ENCODE data around the gene RCOR3.

The RCOR3 gene

DNA sequence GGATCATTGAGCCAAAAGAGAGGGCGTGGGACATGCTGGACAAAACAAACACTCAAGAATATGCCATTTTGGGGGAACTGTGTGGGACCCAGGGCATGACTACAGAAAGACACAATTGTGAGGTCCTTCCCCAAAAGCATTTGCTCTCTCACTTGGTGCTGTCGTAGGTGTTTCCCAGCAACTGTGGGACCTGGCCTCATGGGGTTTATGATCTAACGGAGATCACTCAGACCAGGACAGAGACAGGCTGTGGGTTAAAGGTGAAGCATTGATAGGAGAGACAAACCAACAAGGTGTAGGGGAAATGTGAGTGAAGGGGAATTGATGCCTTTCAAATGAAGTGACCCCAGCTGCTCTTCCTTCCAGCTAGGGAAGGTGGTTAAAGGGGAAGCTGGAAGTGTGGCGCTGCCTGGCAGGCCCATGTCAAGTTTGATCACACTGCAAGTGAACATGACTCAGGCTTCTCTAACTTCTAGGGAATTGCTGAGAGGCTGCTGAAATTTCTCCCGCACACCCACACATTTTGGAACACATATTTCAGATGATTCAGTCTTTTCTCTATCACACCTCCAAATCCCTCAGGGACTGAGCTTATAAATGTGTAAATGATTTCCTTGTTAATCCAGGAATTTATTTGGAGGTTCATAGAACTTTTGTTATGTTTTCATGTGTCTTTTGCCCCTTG is 97.7 kb downstream of the RCOR3 start:
- Histone ChIP-seq H2AFZ (ENCODE audit: low read depth) (no peak overlapping the region), H3K4me1 (ENCODE audit: low read depth, poor library complexity, severe bottlenecking) (peaks cover 11% of the 10 kb centered on the region), H3K27ac (no peak overlapping the region), H3K79me2 (ENCODE audit: insufficient read depth, low read depth) (no peaks in the 10 kb centered on the region), H4K20me1 (ENCODE audit: insufficient read depth) (no peaks in the 10 kb centered on the region), H3K9ac (no peak overlapping the region), H3K4me3 (IDR thresholded peaks at IDR 0.05; ENCODE audit: insufficient read depth, low read depth, low read length) (no peak overlapping the region), H3K27me3 (ENCODE audit: insufficient read depth, low read depth) (no peaks in the 10 kb centered on the region), H3K4me2 (no peak overlapping the region), H3K36me3 (ENCODE audit: insufficient read depth) (peaks cover 4% of the 10 kb centered on the region; the same call in 1 of the 2 replicates)
- TF ChIP-seq, protein P1, sequence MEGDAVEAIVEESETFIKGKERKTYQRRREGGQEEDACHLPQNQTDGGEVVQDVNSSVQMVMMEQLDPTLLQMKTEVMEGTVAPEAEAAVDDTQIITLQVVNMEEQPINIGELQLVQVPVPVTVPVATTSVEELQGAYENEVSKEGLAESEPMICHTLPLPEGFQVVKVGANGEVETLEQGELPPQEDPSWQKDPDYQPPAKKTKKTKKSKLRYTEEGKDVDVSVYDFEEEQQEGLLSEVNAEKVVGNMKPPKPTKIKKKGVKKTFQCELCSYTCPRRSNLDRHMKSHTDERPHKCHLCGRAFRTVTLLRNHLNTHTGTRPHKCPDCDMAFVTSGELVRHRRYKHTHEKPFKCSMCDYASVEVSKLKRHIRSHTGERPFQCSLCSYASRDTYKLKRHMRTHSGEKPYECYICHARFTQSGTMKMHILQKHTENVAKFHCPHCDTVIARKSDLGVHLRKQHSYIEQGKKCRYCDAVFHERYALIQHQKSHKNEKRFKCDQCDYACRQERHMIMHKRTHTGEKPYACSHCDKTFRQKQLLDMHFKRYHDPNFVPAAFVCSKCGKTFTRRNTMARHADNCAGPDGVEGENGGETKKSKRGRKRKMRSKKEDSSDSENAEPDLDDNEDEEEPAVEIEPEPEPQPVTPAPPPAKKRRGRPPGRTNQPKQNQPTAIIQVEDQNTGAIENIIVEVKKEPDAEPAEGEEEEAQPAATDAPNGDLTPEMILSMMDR (conservative IDR thresholded peaks at IDR 0.05; ENCODE audit: low read depth, low read length), result no peak

- Histone ChIP-seq H3K27me3 (ENCODE audit: insufficient read depth, low read depth) (no peaks in the 10 kb centered on the region), H2AFZ (ENCODE audit: low read depth) (no peak overlapping the region), H3K4me3 (IDR thresholded peaks at IDR 0.05; ENCODE audit: insufficient read depth, low read depth, low read length) (no peak overlapping the region), H3K9ac (no peak overlapping the region), H3K79me2 (ENCODE audit: insufficient read depth, low read depth) (no peaks in the 10 kb centered on the region), H3K36me3 (ENCODE audit: insufficient read depth) (peaks cover 4% of the 10 kb centered on the region; the same call in 1 of the 2 replicates), H3K27ac (no peak overlapping the region), H4K20me1 (ENCODE audit: insufficient read depth) (no peaks in the 10 kb centered on the region), H3K4me2 (no peak overlapping the region), H3K4me1 (ENCODE audit: low read depth, poor library complexity, severe bottlenecking) (no peaks in the 10 kb centered on the region)
- TF ChIP-seq, protein P1 (conservative IDR thresholded peaks at IDR 0.05; ENCODE audit: low read depth, low read length), result no peak
These were observed 99.5 kb downstream of the RCOR3 start for GRCh38 chr1:211358685-211359084.

DNA sequence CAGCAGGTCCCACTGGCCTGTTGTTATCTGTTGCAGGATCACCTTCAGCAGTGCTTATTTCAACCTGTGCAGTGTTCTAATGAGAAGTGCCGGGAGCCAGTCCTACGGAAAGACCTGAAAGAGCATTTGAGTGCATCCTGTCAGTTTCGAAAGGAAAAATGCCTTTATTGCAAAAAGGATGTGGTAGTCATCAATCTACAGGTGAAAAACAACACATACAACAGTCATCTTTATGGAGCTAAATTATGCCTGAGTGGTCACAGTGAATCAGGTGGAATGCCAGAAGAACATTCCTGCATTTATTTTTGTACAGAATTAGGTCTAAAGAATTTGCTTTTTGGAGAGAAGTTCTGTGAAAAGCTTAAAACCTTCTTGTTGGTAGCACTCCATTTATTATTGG is 100.7 kb downstream of the RCOR3 start:
- H2AFZ ChIP-seq (ENCODE audit: low read depth), result no peak overlapping the region
- TF ChIP-seq, protein P1 (conservative IDR thresholded peaks at IDR 0.05; ENCODE audit: low read depth, low read length), result no peak
- H3K36me3 ChIP-seq (ENCODE audit: insufficient read depth), result peaks cover 4% of the 10 kb centered on the region; the same call in 1 of the 2 replicates
- no peaks in the 10 kb centered on the region for H4K20me1 ChIP-seq (ENCODE audit: insufficient read depth)
- H3K4me2 ChIP-seq, result no peak overlapping the region
- H3K27me3 ChIP-seq (ENCODE audit: insufficient read depth, low read depth), result no peaks in the 10 kb centered on the region
- H3K4me1 ChIP-seq (ENCODE audit: low read depth, poor library complexity, severe bottlenecking), result no peaks in the 10 kb centered on the region
- H3K27ac ChIP-seq, result no peak overlapping the region
- no peak overlapping the region for H3K9ac ChIP-seq
- no peak overlapping the region for H3K4me3 ChIP-seq (IDR thresholded peaks at IDR 0.05; ENCODE audit: insufficient read depth, low read depth, low read length)
- H3K79me2 ChIP-seq (ENCODE audit: insufficient read depth, low read depth), result no peaks in the 10 kb centered on the region

GRCh38 chr1:211361202-211361601 is 102.0 kb downstream of the RCOR3 start:
- H3K4me1 ChIP-seq (ENCODE audit: low read depth, poor library complexity, severe bottlenecking), result no peaks in the 10 kb centered on the region

More at GRCh38 chr1:211361202-211361601, 102.0 kb downstream of the RCOR3 start:
- H3K4me3 ChIP-seq (IDR thresholded peaks at IDR 0.05; ENCODE audit: insufficient read depth, low read depth, low read length), result no peak overlapping the region
- TF ChIP-seq, protein P1 (conservative IDR thresholded peaks at IDR 0.05; ENCODE audit: low read depth, low read length), result no peak
- H3K79me2 ChIP-seq (ENCODE audit: insufficient read depth, low read depth), result no peaks in the 10 kb centered on the region
- no peak overlapping the region for H2AFZ ChIP-seq (ENCODE audit: low read depth)
- no peak overlapping the region for H3K4me2 ChIP-seq
- H4K20me1 ChIP-seq (ENCODE audit: insufficient read depth), result no peaks in the 10 kb centered on the region
- no peaks in the 10 kb centered on the region for H3K27me3 ChIP-seq (ENCODE audit: insufficient read depth, low read depth)
- peaks cover 4% of the 10 kb centered on the region; the same call in 1 of the 2 replicates for H3K36me3 ChIP-seq (ENCODE audit: insufficient read depth)
- no peak overlapping the region for H3K9ac ChIP-seq
- no peak overlapping the region for H3K27ac ChIP-seq
